Measurements from ENCODE around the gene PAX4. TPM values are rescaled to one million over a fixed set of nuclear protein-coding genes. Genes with fewer than 3 reads are reported as not detected.

Gene PAX4
- total and polyA plus RNA-seq, 2 donors (not counting 3 experiments of a cell fraction or from before 2014, with no cell fraction given), result not detected

DNA sequence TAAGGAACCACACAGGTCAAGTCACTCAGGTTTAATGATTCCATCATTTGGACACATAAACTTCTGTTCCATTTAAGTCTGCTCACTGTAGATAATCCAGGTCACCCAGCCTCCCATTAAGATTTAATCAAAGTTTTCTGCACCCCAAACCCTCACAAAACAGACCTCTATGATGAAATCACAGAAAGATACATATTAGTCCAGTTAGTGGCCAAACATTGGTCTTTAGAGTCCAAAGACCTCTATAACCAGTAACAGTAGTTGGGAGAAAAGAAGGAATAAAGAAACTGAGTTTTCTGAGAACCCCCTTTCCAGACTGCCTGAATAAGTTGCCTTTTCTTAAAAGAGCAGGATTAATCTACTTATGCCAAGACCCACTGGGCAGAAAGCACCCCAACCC, 37.3 kb downstream of the PAX4 start:
- no TSS peak for BruUV-seq (replicated peaks)
- ChIA-PET POLR2A (no interaction called here), CTCF (no interaction called here)
- Histone ChIP-seq H3K79me2 (ENCODE audit: control insufficient read depth, insufficient read depth, low read length) (peaks cover 35% of the 10 kb centered on the region), H3K27ac (ENCODE audit: insufficient read depth, low read depth, low read length) (no peak overlapping the region), H3K4me1 (ENCODE audit: control insufficient read depth, extremely low read depth, insufficient read depth, low read length) (peaks cover 19% of the 10 kb centered on the region), H3K4me3 (replicated peaks in 1 of 3; ENCODE audit: insufficient read depth in 1 of 3, low read depth in 1 of 3, low read length in 3 of 3) (no peak overlapping the region), H3K27me3 (ENCODE audit: control insufficient read depth in 2 of 2, insufficient read depth in 2 of 2, low read length in 2 of 2) (no peaks in the 10 kb centered on the region), H3K9me1 (replicated peaks; ENCODE audit: control insufficient read depth, extremely low read depth, insufficient read depth, low read length) (no peaks in the 10 kb centered on the region), H3K4me2 (ENCODE audit: insufficient read depth, low read length) (no peak overlapping the region), H4K20me1 (replicated peaks; ENCODE audit: control insufficient read depth, extremely low read depth, insufficient read depth, low read length) (no peaks in the 10 kb centered on the region), H3K9me3 (replicated peaks; ENCODE audit: control insufficient read depth, insufficient read depth, low read length) (no peaks in the 10 kb centered on the region), H3K9ac (replicated peaks; ENCODE audit: extremely low read depth, insufficient read depth, low read length) (no peak overlapping the region), H2AFZ (ENCODE audit: low read depth, low read length) (no peak overlapping the region), H3K36me3 (ENCODE audit: control insufficient read depth in 2 of 2, extremely low read depth in 1 of 2, insufficient read depth in 2 of 2, low read length in 2 of 2) (peaks cover 0 to 9% of the 10 kb centered on the region in 2 experiments)
- TF ChIP-seq, protein P1, sequence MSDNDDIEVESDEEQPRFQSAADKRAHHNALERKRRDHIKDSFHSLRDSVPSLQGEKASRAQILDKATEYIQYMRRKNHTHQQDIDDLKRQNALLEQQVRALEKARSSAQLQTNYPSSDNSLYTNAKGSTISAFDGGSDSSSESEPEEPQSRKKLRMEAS (IDR thresholded peaks at IDR 0.05; ENCODE audit: insufficient read depth, insufficient read length), result no peak
- no peak for TF ChIP-seq POLR2A (IDR thresholded peaks at IDR 0.05; ENCODE audit: low read depth, low read length)
- no peak for TF ChIP-seq MYC (IDR thresholded peaks at IDR 0.05; ENCODE audit: low read depth, low read length)
- no peak for TF ChIP-seq CTCF (IDR thresholded peaks at IDR 0.05; ENCODE audit: extremely low read depth in 1 of 2, insufficient read depth in 1 of 2, low read depth in 1 of 2, low read length in 2 of 2)
- TF ChIP-seq JUN (IDR thresholded peaks at IDR 0.05; ENCODE audit: borderline replicate concordance, insufficient read depth, insufficient read length, low read depth), result no peak
- TF ChIP-seq POLR2AphosphoS5 (IDR thresholded peaks at IDR 0.05; ENCODE audit: insufficient read depth, low read depth, low read length), result no peak
- no peak for TF ChIP-seq EZH2 (IDR thresholded peaks at IDR 0.05; ENCODE audit: borderline replicate concordance, low read depth, low read length, severe bottlenecking)
- no peak for TF ChIP-seq FOS (IDR thresholded peaks at IDR 0.05; ENCODE audit: borderline replicate concordance, insufficient read depth, low read length)
- no peak for FAIRE-seq
- intact Hi-C loops (cut with micrococcal nuclease) (loop anchor here (10.0 kb wide), 1 partner anchor 454 kb away; the partner anchor contains the start of gene LRRC4), dilution Hi-C loops (cut with MboI; ENCODE audit: extremely low pct_ligation_motif_present, low sequenced_read_pairs) (no loop called here)
- no peak for DNase-seq (ENCODE audit: low read depth, low spot score)

All from endothelial cell of umbilical vein (primary cell).